ENCODE data around the gene ZDHHC14.

Gene ZDHHC14

GRCh38 chr6:157533048-157533871 lies 152.3 kb downstream of the ZDHHC14 start:
- no peak for DNase-seq (ENCODE audit: low read depth in 2 of 2)

- no peak for DNase-seq (ENCODE audit: low read depth in 2 of 2)
Observed at GRCh38 chr6:157534134-157534871, 153.3 kb downstream of the ZDHHC14 start.

DNA sequence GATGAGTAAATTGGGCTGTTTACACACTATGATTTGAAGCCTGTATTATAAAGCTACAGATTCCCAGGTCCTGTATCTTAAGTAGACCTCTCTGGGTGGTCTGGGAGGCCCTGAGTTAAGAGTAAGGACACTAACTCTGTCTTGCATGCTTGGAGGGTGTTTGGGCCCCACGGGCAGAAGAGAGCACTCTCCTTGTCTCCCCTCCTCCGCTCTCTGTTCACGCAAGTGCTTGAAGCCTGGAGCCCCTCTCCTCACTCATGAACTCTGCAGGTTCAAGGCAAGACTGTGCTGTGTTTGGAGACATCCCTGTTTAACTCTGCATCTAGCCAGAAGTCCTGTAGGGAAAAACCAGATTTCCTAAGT lies 154.0 kb downstream of the ZDHHC14 start:
- no peak for DNase-seq (ENCODE audit: low read depth in 2 of 2)

- DNase-seq (ENCODE audit: low read depth in 2 of 2) = no peak
Observed at GRCh38 chr6:157535340-157536222, 154.6 kb downstream of the ZDHHC14 start.

- no peak for DNase-seq (ENCODE audit: low read depth in 2 of 2)
Observed at GRCh38 chr6:157536223-157536545, 155.2 kb downstream of the ZDHHC14 start.

GRCh38 chr6:157537556-157537955 lies 156.6 kb downstream of the ZDHHC14 start:
- no peak for DNase-seq (ENCODE audit: low read depth in 2 of 2)

DNA sequence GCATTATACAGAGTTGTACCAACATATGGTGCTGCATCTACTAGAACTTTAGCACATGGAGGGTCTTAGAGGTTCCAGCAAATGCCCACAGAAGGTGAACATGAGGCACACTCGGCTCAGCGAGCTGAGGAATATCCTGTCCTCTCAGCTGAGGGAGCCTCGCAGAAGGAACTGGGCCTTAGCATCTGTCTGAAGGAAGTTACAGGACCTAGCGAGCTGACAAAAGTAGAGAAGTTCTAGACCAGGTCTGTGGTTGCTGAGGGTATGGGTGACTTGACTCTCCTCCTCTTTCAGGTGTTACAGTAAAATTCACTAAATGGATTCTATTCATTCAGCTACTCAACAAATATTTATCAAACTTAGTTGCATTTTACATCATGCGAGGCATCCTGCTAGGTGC lies 157.2 kb downstream of the ZDHHC14 start:
- DNase-seq (ENCODE audit: low read depth in 2 of 2) = no peak

DNA sequence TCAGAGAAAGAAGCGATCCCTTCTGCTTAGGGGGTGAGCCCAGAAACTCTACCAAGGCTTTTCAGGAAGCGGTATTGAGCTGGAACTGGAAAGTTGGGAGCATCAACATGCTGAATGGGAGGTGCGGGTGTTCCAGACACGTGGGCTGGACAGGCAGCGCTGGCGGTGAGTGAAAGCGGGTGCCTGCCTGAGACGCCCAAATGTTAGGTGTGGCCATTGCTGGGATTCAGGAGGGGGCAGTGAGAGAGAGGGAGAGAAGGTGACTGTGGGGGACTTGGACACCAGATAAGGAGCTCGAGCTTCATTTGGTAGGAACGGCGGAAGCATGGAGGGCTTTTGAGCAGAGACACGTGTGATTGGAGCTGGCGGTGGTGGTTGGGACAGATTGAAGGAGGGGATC lies 157.7 kb downstream of the ZDHHC14 start:
- DNase-seq (ENCODE audit: low read depth in 2 of 2) = no peak

- DNase-seq (ENCODE audit: low read depth in 2 of 2) = no peak
Observed at GRCh38 chr6:157539421-157539822, 158.4 kb downstream of the ZDHHC14 start.

GRCh38 chr6:157539900-157540752 lies 159.1 kb downstream of the ZDHHC14 start:
- no peak for DNase-seq (ENCODE audit: low read depth in 2 of 2)

DNA sequence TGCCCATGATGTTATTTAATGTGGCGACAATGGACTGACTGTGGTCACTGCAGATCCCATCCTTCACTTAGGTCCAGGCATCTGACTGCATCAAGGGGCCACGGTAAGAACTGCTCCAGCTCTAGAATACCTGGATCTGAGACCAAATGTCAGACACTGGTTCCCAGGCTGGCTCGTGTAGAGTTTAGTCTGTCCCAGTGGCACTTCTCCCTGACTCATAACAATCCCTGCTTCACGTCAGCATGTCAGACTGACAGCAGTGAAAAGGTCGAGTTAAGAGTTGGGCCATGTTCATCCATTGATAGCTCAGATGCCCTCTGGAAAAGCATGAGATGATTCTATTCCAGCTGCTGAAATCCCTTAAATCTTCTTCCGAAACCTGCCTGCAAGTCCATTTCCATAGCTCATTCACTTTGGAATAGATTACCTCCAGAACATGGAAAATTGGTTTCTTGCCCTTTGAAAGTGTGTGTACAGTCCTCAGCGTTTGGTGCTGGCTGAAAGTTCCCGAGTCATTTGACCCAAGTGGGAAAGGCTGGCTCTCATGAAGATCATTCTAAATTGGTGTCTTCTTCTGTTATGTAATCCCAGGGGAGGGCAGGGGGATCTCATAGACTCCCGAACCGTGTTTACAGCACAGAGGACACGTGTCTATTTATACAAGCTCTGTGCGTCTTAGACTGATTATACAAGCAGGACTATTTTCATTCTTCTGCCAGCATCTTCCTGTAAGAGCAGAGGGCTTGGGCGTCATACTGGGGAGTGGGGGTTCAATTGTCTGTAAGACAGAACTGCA lies 160.8 kb downstream of the ZDHHC14 start:
- no peak for DNase-seq (ENCODE audit: low read depth in 2 of 2)

- DNase-seq (ENCODE audit: low read depth in 2 of 2) = no peak
Observed at GRCh38 chr6:157542414-157543160, 161.6 kb downstream of the ZDHHC14 start.

GRCh38 chr6:157546321-157546720 lies 165.3 kb downstream of the ZDHHC14 start:
- DNase-seq (ENCODE audit: low read depth in 2 of 2) = no peak

- DNase-seq (ENCODE audit: low read depth in 2 of 2) = no peak
Observed at GRCh38 chr6:157547112-157547511, 166.1 kb downstream of the ZDHHC14 start.

DNA sequence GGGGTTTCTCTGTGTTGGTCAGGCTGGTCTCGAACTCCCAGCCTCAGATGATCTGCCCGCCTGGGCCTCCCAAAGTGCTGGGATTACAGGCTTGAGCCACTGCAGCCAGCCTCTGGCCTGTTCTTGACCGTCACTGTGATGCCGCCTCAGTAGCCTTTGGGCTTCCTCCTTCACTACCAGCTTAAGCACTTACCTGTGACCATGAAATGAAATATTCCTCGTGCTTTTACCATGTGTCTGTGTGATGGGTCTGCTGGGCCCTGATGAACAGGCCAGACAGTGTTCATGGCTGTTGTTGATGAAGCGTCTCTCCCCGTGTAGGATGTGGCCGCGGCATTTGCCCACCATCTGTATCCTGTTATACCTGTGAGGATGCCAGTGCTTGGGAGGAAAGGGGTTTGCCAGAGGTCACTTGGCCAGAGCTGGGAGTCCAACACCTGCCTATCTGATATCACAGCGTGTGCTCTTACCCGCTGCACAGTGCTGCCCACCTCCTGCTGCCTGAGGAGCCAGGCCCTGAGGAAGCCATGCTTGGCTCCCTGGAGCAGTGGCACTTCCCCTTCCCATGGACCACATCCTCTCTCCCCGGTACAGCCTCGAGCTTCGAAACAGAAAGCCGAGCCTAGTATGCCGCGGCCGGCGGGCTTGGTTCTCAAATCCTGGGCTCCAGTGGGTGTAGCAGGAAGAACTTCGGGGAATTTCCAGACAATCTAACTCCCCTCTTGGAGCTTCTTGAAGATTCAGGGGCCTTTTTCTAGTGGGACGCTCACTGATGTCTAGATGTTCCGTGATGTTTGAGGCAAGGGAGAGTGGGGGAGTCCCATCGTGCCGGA lies 167.9 kb downstream of the ZDHHC14 start:
- DNase-seq (ENCODE audit: low read depth in 2 of 2) = no peak

DNA sequence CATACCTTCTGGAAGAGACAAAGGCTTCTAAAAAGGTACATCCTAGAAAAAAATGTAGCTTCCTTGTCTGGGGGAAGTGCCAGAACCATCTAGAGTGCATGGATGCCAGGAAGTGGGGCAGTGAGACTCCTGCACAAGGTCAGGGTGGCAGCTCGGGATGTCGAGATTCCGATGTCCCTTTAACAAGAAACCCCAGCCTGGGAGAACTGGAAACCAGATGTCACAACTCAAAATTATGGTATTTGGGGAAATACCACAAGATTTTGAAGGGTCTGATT lies 168.4 kb downstream of the ZDHHC14 start:
- DNase-seq (ENCODE audit: low read depth in 2 of 2) = no peak

DNA sequence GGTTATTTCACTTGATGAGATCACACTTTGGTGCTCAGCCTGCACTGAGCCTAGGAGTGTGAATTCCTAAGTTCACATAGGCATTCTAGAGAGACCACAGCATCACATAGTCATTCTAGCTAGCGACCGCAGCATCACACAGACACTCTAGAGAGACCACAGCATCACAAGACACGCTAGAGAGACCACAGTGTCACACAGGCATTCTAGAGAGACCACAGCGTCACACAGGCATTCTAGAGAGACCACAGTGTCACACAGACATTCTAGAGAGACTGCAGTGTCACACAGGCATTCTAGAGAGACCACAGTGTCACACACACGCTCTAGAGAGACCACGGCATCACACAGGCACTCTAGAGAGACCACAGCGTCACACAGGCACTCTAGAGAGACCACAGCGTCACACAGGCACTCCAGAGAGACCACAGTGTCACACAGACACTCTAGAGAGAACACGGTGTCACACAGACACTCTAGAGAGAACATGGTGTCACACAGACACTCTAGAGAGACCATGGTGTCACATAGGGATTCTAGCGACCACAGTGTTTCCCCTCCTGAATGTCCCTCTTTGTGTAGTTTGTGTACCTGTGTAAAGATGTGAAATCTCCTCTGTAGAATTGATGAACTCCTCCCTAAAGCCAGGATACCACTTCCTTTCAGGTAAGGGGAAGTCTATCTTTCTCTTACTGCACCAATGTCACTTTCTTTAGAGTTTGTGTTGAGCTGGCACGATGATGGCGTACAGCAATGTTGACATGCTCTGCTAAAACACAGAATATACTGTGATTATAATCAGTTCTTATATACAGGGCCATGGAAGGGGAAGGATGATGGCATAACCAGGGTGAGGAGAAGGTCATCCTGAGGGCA lies 169.4 kb downstream of the ZDHHC14 start:
- DNase-seq (ENCODE audit: low read depth in 2 of 2) = peak; percentile 21 to 25

All from stimulated activated CD8-positive, alpha-beta memory T cell treated with anti-CD3 and anti-CD28 coated beads, Interleukin-7, amount 100 ng/mL, for 4 hours (primary cell).